Stimulated activated CD4-positive, alpha-beta T cell treated with anti-CD3 and anti-CD28 coated beads, Interleukin-15, amount 100 ng/mL, for 1 hour (primary cell): Measurements from ENCODE around the gene POLR1A.

Experiments used
- DNase-seq, 2 donors: peaks; one replicate each; pipeline ENCODE4 v3.0.0-alpha.2; 2020; ENCODE audit warnings: low read depth in 1 of 2, low spot score in 1 of 2

Gene POLR1A

GRCh38 chr2:85981579-85982247, 124.0 kb downstream of the POLR1A start:
- no peak for DNase-seq

- no peak for DNase-seq
These were observed 126.6 kb downstream of the POLR1A start for GRCh38 chr2:85978883-85979780.

- DNase-seq: no peak
These were observed 129.4 kb downstream of the POLR1A start for GRCh38 chr2:85976106-85976920.

GRCh38 chr2:85975581-85975980, 130.1 kb downstream of the POLR1A start:
- DNase-seq: no peak

- no peak for DNase-seq
These were observed 131.3 kb downstream of the POLR1A start for GRCh38 chr2:85974390-85974789.

- no peak for DNase-seq
These were observed 133.3 kb downstream of the POLR1A start for GRCh38 chr2:85972355-85972754.

- DNase-seq: no peak
These were observed 134.3 kb downstream of the POLR1A start for GRCh38 chr2:85971366-85971765.
